Activated T-helper 2 cell treated with anti-CD3 and anti-CD28 coated beads, Interferon-gamma antibody, Interleukin-2, Interleukin-4, amounts not matched to agents 10 μg/mL and 5 μg/mL and 100 μg/mL, durations not matched to agents 14 hours and 24 hours and 36 hours (primary cell): ENCODE results near the gene ANKLE2. TPM values are rescaled to one million over a fixed set of nuclear protein-coding genes. Genes with fewer than 3 reads are reported as not detected.
A peak's percentile ranks its signal among the peaks of the same experiment; 100 is the strongest.

Source experiments
- DNase-seq: peaks from one replicate; pipeline ENCODE4 v3.0.0; 2021; ENCODE audit warnings: low spot score
- H3K27ac Mint-ChIP-seq: one replicate; pipeline ENCODE4 v1.8.0; 2021; ENCODE audit warnings: mixed read lengths
- H3K27me3 Mint-ChIP-seq: one replicate; pipeline ENCODE4 v1.8.0; 2021; ENCODE audit warnings: low read depth, mixed read lengths
- H3K36me3 Mint-ChIP-seq: one replicate; pipeline ENCODE4 v1.8.0; 2021; ENCODE audit warnings: low read depth, mixed read lengths
- H3K4me1 Mint-ChIP-seq: one replicate; pipeline ENCODE4 v1.8.0; 2021; ENCODE audit warnings: low read depth, mixed read lengths
- H3K4me3 Mint-ChIP-seq: one replicate; pipeline ENCODE4 v1.8.0; 2021; ENCODE audit warnings: low read depth, mild to moderate bottlenecking, moderate library complexity, mixed read lengths
- H3K9me3 Mint-ChIP-seq: one replicate; pipeline ENCODE4 v1.8.0; 2021; ENCODE audit warnings: mixed read lengths
- intact Hi-C: fragments of 100-400 bp; cut with micrococcal nuclease; formaldehyde crosslinking; loops from one replicate; pipeline ENCODE4 v1.15.1; 2023
- total RNA-seq: library from RNA; stranded (reverse); gene quantifications from 2 replicates; pipeline ENCODE4 v1.2.3, GENCODE V29; 2022

ANKLE2 gene
- total RNA-seq, 1 donor from 2014 or later: 152 TPM

- no peak for DNase-seq
- Mint-ChIP-seq H3K36me3 (peaks cover 61% of the 10 kb centered on the region), H3K4me3 (no peak overlapping the region), H3K27me3 (no peaks in the 10 kb centered on the region), H3K4me1 (peaks cover 2% of the 10 kb centered on the region), H3K27ac (no peak overlapping the region), H3K9me3 (no peaks in the 10 kb centered on the region)
- intact Hi-C loops: loop anchor here (10.0 kb wide), 1 partner anchor 45 kb away; the partner anchor contains the start of gene ANKLE2
Observed at GRCh38 chr12:132719954-132720324, 41.7 kb downstream of the ANKLE2 start.

- Mint-ChIP-seq H3K27me3 (no peaks in the 10 kb centered on the region), H3K27ac (no peak overlapping the region), H3K36me3 (peaks cover 61% of the 10 kb centered on the region), H3K4me3 (no peak overlapping the region), H3K4me1 (peaks cover 2% of the 10 kb centered on the region), H3K9me3 (no peaks in the 10 kb centered on the region)
- no peak for DNase-seq
- intact Hi-C loops: loop anchor here (10.0 kb wide), 1 partner anchor 45 kb away; the partner anchor contains the start of gene ANKLE2
Observed at GRCh38 chr12:132719141-132719953, 42.3 kb downstream of the ANKLE2 start.

GRCh38 chr12:132718644-132719043 lies 43.0 kb downstream of the ANKLE2 start:
- Mint-ChIP-seq H3K4me3 (no peak overlapping the region), H3K4me1 (peaks cover 2% of the 10 kb centered on the region), H3K36me3 (peaks cover 55% of the 10 kb centered on the region), H3K27ac (no peak overlapping the region), H3K27me3 (no peaks in the 10 kb centered on the region), H3K9me3 (no peaks in the 10 kb centered on the region)
- DNase-seq: no peak
- intact Hi-C loops: loop anchor here (10.0 kb wide), 1 partner anchor 46 kb away; the partner anchor contains the start of gene ANKLE2

- Mint-ChIP-seq H3K27me3 (no peaks in the 10 kb centered on the region), H3K4me1 (peaks cover 7% of the 10 kb centered on the region)
Observed at GRCh38 chr12:132717531-132718387, 43.9 kb downstream of the ANKLE2 start.

GRCh38 chr12:132717011-132717410 lies 44.6 kb downstream of the ANKLE2 start:
- no peaks in the 10 kb centered on the region for H3K27me3 Mint-ChIP-seq
- no peak overlapping the region for H3K27ac Mint-ChIP-seq
- H3K4me3 Mint-ChIP-seq: no peak overlapping the region
- H3K36me3 Mint-ChIP-seq: peaks cover 49% of the 10 kb centered on the region
- intact Hi-C loops: loop anchor here (10.0 kb wide), 1 partner anchor 48 kb away; the partner anchor contains the start of gene ANKLE2
- H3K4me1 Mint-ChIP-seq: peaks cover 8% of the 10 kb centered on the region
- no peaks in the 10 kb centered on the region for H3K9me3 Mint-ChIP-seq
- DNase-seq: no peak

More at GRCh38 chr12:132717531-132718387, 43.9 kb downstream of the ANKLE2 start:
- Mint-ChIP-seq H3K9me3 (no peaks in the 10 kb centered on the region), H3K4me3 (no peak overlapping the region), H3K27ac (no peak overlapping the region), H3K36me3 (peaks cover 52% of the 10 kb centered on the region)
- no peak for DNase-seq
- intact Hi-C loops: loop anchor here (10.0 kb wide), 1 partner anchor 47 kb away; the partner anchor contains the start of gene ANKLE2

GRCh38 chr12:132716356-132716755 lies 45.3 kb downstream of the ANKLE2 start:
- no peaks in the 10 kb centered on the region for H3K27me3 Mint-ChIP-seq
- H3K36me3 Mint-ChIP-seq: peaks cover 45% of the 10 kb centered on the region
- no peak overlapping the region for H3K4me3 Mint-ChIP-seq
- no peaks in the 10 kb centered on the region for H3K9me3 Mint-ChIP-seq
- DNase-seq: no peak
- peaks cover 10% of the 10 kb centered on the region for H3K4me1 Mint-ChIP-seq
- no peak overlapping the region for H3K27ac Mint-ChIP-seq
- intact Hi-C loops: loop anchor here (10.0 kb wide), 1 partner anchor 48 kb away; the partner anchor contains the start of gene ANKLE2

GRCh38 chr12:132715874-132716273 lies 45.8 kb downstream of the ANKLE2 start:
- Mint-ChIP-seq H3K27ac (no peak overlapping the region), H3K36me3 (peaks cover 40% of the 10 kb centered on the region), H3K27me3 (no peaks in the 10 kb centered on the region), H3K9me3 (no peaks in the 10 kb centered on the region), H3K4me1 (peaks cover 10% of the 10 kb centered on the region), H3K4me3 (no peak overlapping the region)
- no peak for DNase-seq
- intact Hi-C loops: loop anchor here (10.0 kb wide), 1 partner anchor 49 kb away; the partner anchor contains the start of gene ANKLE2

- peaks cover 26% of the 10 kb centered on the region for H3K36me3 Mint-ChIP-seq
- no peaks in the 10 kb centered on the region for H3K9me3 Mint-ChIP-seq
- H3K4me1 Mint-ChIP-seq: peaks cover 13% of the 10 kb centered on the region
- DNase-seq: no peak
- no peak overlapping the region for H3K27ac Mint-ChIP-seq
- peak overlapping the region; percentile 39 for H3K4me3 Mint-ChIP-seq
- H3K27me3 Mint-ChIP-seq: no peaks in the 10 kb centered on the region
- intact Hi-C loops: loop anchor here (10.0 kb wide), 1 partner anchor 52 kb away; the partner anchor contains the start of gene ANKLE2
Observed at GRCh38 chr12:132713123-132713522, 48.5 kb downstream of the ANKLE2 start.

- Mint-ChIP-seq H3K27ac (no peak overlapping the region), H3K4me1 (peaks cover 12% of the 10 kb centered on the region), H3K4me3 (peak overlapping the region; percentile 85), H3K9me3 (no peaks in the 10 kb centered on the region), H3K36me3 (peaks cover 26% of the 10 kb centered on the region), H3K27me3 (no peaks in the 10 kb centered on the region)
- intact Hi-C loops: loop anchor here (10.0 kb wide), 1 partner anchor 54 kb away; the partner anchor contains the start of gene ANKLE2
- no peak for DNase-seq
Observed at GRCh38 chr12:132711080-132711843, 50.4 kb downstream of the ANKLE2 start.

- H3K36me3 Mint-ChIP-seq: peaks cover 26% of the 10 kb centered on the region
- H3K4me1 Mint-ChIP-seq: peaks cover 12% of the 10 kb centered on the region
- H3K27ac Mint-ChIP-seq: peak within 1 kb of the TSS; percentile 80
- no peaks in the 10 kb centered on the region for H3K27me3 Mint-ChIP-seq
- intact Hi-C loops: loop anchor here (1.0 to 10.0 kb wide), 2 partner anchors 23 to 54 kb away; partner anchors contain the start of genes ANKLE2, POLE and PXMP2
- DNase-seq: peak; percentile 88
- no peaks in the 10 kb centered on the region for H3K9me3 Mint-ChIP-seq
- peak within 1 kb of the TSS; percentile 90 for H3K4me3 Mint-ChIP-seq
Observed at GRCh38 chr12:132710405-132711079, 51.1 kb downstream of the ANKLE2 start, which contains the start of gene PGAM5. Gene PGAM5, plus strand, starts transcription at chr12:132710842. Its CDS starts 35 bp downstream, at chr12:132710877.

- no peak for DNase-seq
- H3K4me3 Mint-ChIP-seq: peak overlapping the region; percentile 90
Observed at GRCh38 chr12:132710043-132710404, 51.6 kb downstream of the ANKLE2 start.

More at GRCh38 chr12:132710043-132710404, 51.6 kb downstream of the ANKLE2 start:
- Mint-ChIP-seq H3K27ac (peak overlapping the region; percentile 80), H3K4me1 (peaks cover 12% of the 10 kb centered on the region), H3K9me3 (no peaks in the 10 kb centered on the region), H3K27me3 (no peaks in the 10 kb centered on the region), H3K36me3 (peaks cover 29% of the 10 kb centered on the region)
- intact Hi-C loops: loop anchor here (1.0 to 10.0 kb wide), 2 partner anchors 23 to 55 kb away; partner anchors contain the start of genes ANKLE2, POLE and PXMP2
